GM23338 (cell line): Measurements from ENCODE around the gene CCDC40. TPM values are rescaled to one million over a fixed set of nuclear protein-coding genes. Genes with fewer than 3 reads are reported as not detected.

Experiments
- ATAC-seq: fragments of 200-7000 bp; cut with Tn5 transposase; 3 replicates; pipeline ENCODE4 v1.9.1; 2020
- DNase-seq: peaks from one replicate; pipeline ENCODE4 v3.0.0-alpha.2; 2015; ENCODE audit warnings: low spot score
- H2AFZ ChIP-seq: fragments of 200-600 bp; sonication (generic); 2 replicates; pipeline ENCODE4 v1.8.0; 2016; ENCODE audit warnings: antibody characterized with exemption, mild to moderate bottlenecking, moderate library complexity
- H3F3A ChIP-seq: fragments of 200-600 bp; sonication (generic); replicated peaks from 2 replicates; pipeline ENCODE4 v1.8.0; 2017; ENCODE audit warnings: antibody characterized with exemption, mixed run types, low read depth
- H3K27ac ChIP-seq: fragments of 200-600 bp; sonication (generic); 2 replicates; pipeline ENCODE4 v1.6.1; 2016; ENCODE audit warnings: low read depth
- H3K27me3 ChIP-seq: fragments of 200-600 bp; sonication (generic); 2 replicates; pipeline ENCODE4 v1.8.0; 2016; ENCODE audit warnings: mild to moderate bottlenecking, mixed run types, moderate library complexity; ENCODE audit not compliant: insufficient read depth
- H3K36me3 ChIP-seq: fragments of 200-600 bp; sonication (generic); 2 replicates; pipeline ENCODE4 v1.8.0; 2016; ENCODE audit warnings: mild to moderate bottlenecking; ENCODE audit not compliant: insufficient read depth
- H3K4me1 ChIP-seq: fragments of 200-600 bp; sonication (generic); 2 replicates; pipeline ENCODE4 v1.8.0; 2016; ENCODE audit warnings: mild to moderate bottlenecking, moderate library complexity; ENCODE audit not compliant: insufficient read depth
- H3K4me2 ChIP-seq: fragments of 200-600 bp; sonication (generic); 2 replicates; pipeline ENCODE4 v1.7.1; 2017; ENCODE audit warnings: mixed run types
- H3K4me3 ChIP-seq: fragments of 200-600 bp; sonication (generic); 2 replicates; pipeline ENCODE4 v1.6.1; 2016; ENCODE audit warnings: mixed run types
- H3K79me2 ChIP-seq: fragments of 200-600 bp; sonication (generic); replicated peaks from 2 replicates; pipeline ENCODE4 v1.8.0; 2017; ENCODE audit warnings: mild to moderate bottlenecking; ENCODE audit not compliant: insufficient read depth
- H3K9me2 ChIP-seq: fragments of 200-600 bp; sonication (generic); 2 replicates; pipeline ENCODE4 v1.8.0; 2017; ENCODE audit not compliant: insufficient read depth
- H4K20me1 ChIP-seq: fragments of 200-600 bp; sonication (generic); replicated peaks from 2 replicates; pipeline ENCODE4 v1.8.0; 2017; ENCODE audit warnings: mild to moderate bottlenecking; ENCODE audit not compliant: insufficient read depth
- H3K27ac Mint-ChIP-seq: 2 replicates; pipeline ENCODE4 v1.8.0; 2020; ENCODE audit warnings: inconsistent platforms, mild to moderate bottlenecking, moderate library complexity, mixed read lengths
- H3K27me3 Mint-ChIP-seq: 3 replicates; pipeline ENCODE4 v1.8.0; 2022; ENCODE audit warnings: low read depth, mild to moderate bottlenecking, moderate library complexity, mixed read lengths, inconsistent platforms; ENCODE audit not compliant: insufficient read depth, poor library complexity
- H3K36me3 Mint-ChIP-seq: 3 replicates; pipeline ENCODE4 v1.8.0; 2021; ENCODE audit warnings: low read depth, mild to moderate bottlenecking, inconsistent platforms, moderate library complexity, mixed read lengths
- H3K4me1 Mint-ChIP-seq: 3 replicates; pipeline ENCODE4 v1.8.0; 2020; ENCODE audit warnings: mild to moderate bottlenecking, inconsistent platforms, mixed read lengths
- H3K4me3 Mint-ChIP-seq: 3 replicates; pipeline ENCODE4 v1.8.0; 2021; ENCODE audit warnings: moderate library complexity, mild to moderate bottlenecking, inconsistent platforms, mixed read lengths
- H3K9me3 Mint-ChIP-seq: 3 replicates; pipeline ENCODE4 v1.8.0; 2020; ENCODE audit warnings: moderate library complexity, mild to moderate bottlenecking, inconsistent platforms, mixed read lengths
- CREB1 ChIP-seq: fragments of 250-450 bp; sonication (Bioruptor Pico); IDR thresholded peaks from 2 replicates; pipeline ENCODE4 v1.5.0; 2020; ENCODE audit warnings: low read depth, mild to moderate bottlenecking, moderate library complexity
- ETS1 ChIP-seq: IDR thresholded peaks from 2 replicates; pipeline ENCODE4 v1.6.1; 2016; ENCODE audit warnings: antibody characterized with exemption
- EZH2 ChIP-seq: fragments of 200-600 bp; sonication (generic); IDR thresholded peaks from one replicate; pipeline ENCODE4 v1.8.0; 2017; ENCODE audit warnings: antibody characterized with exemption, mild to moderate bottlenecking, low read depth; ENCODE audit not compliant: unreplicated experiment
- JUNB ChIP-seq: IDR thresholded peaks from one replicate; pipeline ENCODE4 v1.6.1; 2016; ENCODE audit warnings: antibody characterized with exemption; ENCODE audit not compliant: unreplicated experiment
- NANOG ChIP-seq: IDR thresholded peaks from 2 replicates; pipeline ENCODE4 v1.6.1; 2016; ENCODE audit warnings: antibody characterized with exemption, borderline replicate concordance
- POLR2AphosphoS5 ChIP-seq: IDR thresholded peaks from 2 replicates; pipeline ENCODE4 v1.6.1; 2016; ENCODE audit warnings: antibody characterized with exemption, low read depth
- REST ChIP-seq: IDR thresholded peaks from one replicate; pipeline ENCODE4 v1.6.1; 2018; ENCODE audit warnings: antibody characterized with exemption; ENCODE audit not compliant: unreplicated experiment
- STAT1 ChIP-seq: IDR thresholded peaks from one replicate; pipeline ENCODE4 v1.6.1; 2016; ENCODE audit warnings: antibody characterized with exemption; ENCODE audit not compliant: unreplicated experiment
- ZNF114 ChIP-seq: fragments of 250-450 bp; sonication (Bioruptor Pico); IDR thresholded peaks from 2 replicates; pipeline ENCODE4 v1.5.0; 2020; ENCODE audit warnings: mild to moderate bottlenecking, moderate library complexity
- ZNF331 ChIP-seq: fragments of 250-450 bp; sonication (Bioruptor Pico); IDR thresholded peaks from 2 replicates; pipeline ENCODE4 v1.5.0; 2020; ENCODE audit warnings: low read depth, mild to moderate bottlenecking, moderate library complexity
- polyA plus RNA-seq: library from polyadenylated mRNA; unstranded; fragments of >200 nt; fragmentation: Nextera tagmentation; extraction: Ambion mirVana; gene quantifications from 2 replicates; pipeline ENCODE4 v1.2.1, GENCODE V29; 2016
- total RNA-seq: library from RNA; depleted of rRNA; stranded (reverse); fragments of >200 nt; shearing (Covaris generic); gene quantifications from 2 replicates; pipeline ENCODE4 v1.2.3, GENCODE V29; 2014

CCDC40 gene
- total and polyA plus RNA-seq, 2 experiments from 2014 or later: 7.6 to 8.1 TPM

- H4K20me1 ChIP-seq: no peaks in the 10 kb centered on the region
- H3K27ac Mint-ChIP-seq: no peak overlapping the region
- H3K4me2 ChIP-seq: no peak overlapping the region
- TF ChIP-seq POLR2AphosphoS5 (no peak), ETS1 (no peak), STAT1 (no peak), ZNF331 (CRISPR knock-in tag) (no peak)
- no peaks in the 10 kb centered on the region for H3K9me2 ChIP-seq
- no peaks in the 10 kb centered on the region for H3K27me3 ChIP-seq
- peaks cover 24% of the 10 kb centered on the region for H3K4me1 Mint-ChIP-seq
- no peak overlapping the region for H3K4me3 ChIP-seq
- peak overlapping the region; percentile 51; the same call in 1 of the 2 replicates for H3K27ac ChIP-seq
- H3K79me2 ChIP-seq: no peaks in the 10 kb centered on the region
- no peaks in the 10 kb centered on the region for H3K36me3 ChIP-seq
- H2AFZ ChIP-seq: no peak overlapping the region
- H3K4me1 ChIP-seq: peaks cover 6% of the 10 kb centered on the region
- no peak overlapping the region; the same call in 2 of the 3 replicates for H3K4me3 Mint-ChIP-seq
- H3K9me3 Mint-ChIP-seq: no peaks in the 10 kb centered on the region
- H3F3A ChIP-seq: no peaks in the 10 kb centered on the region
- DNase-seq (no peak), ATAC-seq (no peak)
- peaks cover 12% of the 10 kb centered on the region; the same call in 2 of the 3 replicates for H3K36me3 Mint-ChIP-seq
- peaks cover 9% of the 10 kb centered on the region for H3K27me3 Mint-ChIP-seq
Observed at GRCh38 chr17:80053102-80053501, 16.7 kb downstream of the CCDC40 start.

GRCh38 chr17:80055597-80055996 is 19.2 kb downstream of the CCDC40 start:
- no peaks in the 10 kb centered on the region for H3K36me3 ChIP-seq
- no peaks in the 10 kb centered on the region for H3K27me3 ChIP-seq
- Mint-ChIP-seq H3K9me3 (no peaks in the 10 kb centered on the region), H3K27ac (no peak overlapping the region), H3K27me3 (peaks cover 5% of the 10 kb centered on the region), H3K4me3 (no peak overlapping the region), H3K36me3 (peaks cover 6% of the 10 kb centered on the region; the same call in 2 of the 3 replicates), H3K4me1 (peaks cover 20% of the 10 kb centered on the region)
- H3K9me2 ChIP-seq: no peaks in the 10 kb centered on the region
- ATAC-seq: peak; percentile 60
- H3K4me3 ChIP-seq: no peak overlapping the region
- DNase-seq: peak; percentile 71
- peaks cover 6% of the 10 kb centered on the region for H3K4me1 ChIP-seq
- no peaks in the 10 kb centered on the region for H4K20me1 ChIP-seq
- H3K4me2 ChIP-seq: 0 out of 2 replicates have a peak overlapping the region, but pooled peaks have one; percentile 5
- no peak overlapping the region for H3K27ac ChIP-seq
- no peaks in the 10 kb centered on the region for H3K79me2 ChIP-seq
- H2AFZ ChIP-seq: no peak overlapping the region
- 0 out of 2 replicates have a peak, but pooled peaks cover 1% of the 10 kb centered on the region for H3F3A ChIP-seq
- TF ChIP-seq REST (no peak), JUNB (no peak), CREB1 (CRISPR knock-in tag) (no peak), EZH2 (no peak), ZNF331 (CRISPR knock-in tag) (no peak), NANOG (no peak), ZNF114 (no peak), ETS1 (no peak)
